Lower lobe of right lung (tissue), 2 donors: ENCODE results near the gene SLC6A1. TPM values are rescaled to one million over a fixed set of nuclear protein-coding genes. Genes with fewer than 3 reads are reported as not detected.

Experiments used
- ATAC-seq, 2 donors: fragments of 200-7000 bp; cut with Tn5 transposase; one replicate each; pipeline ENCODE4 v1.9.1; 2020 to 2022; ENCODE audit warnings: mild to moderate bottlenecking in 2 of 2, moderate library complexity in 2 of 2
- DNase-seq: peaks from one replicate; pipeline ENCODE4 v3.0.0-alpha.2; 2020
- H3K27ac ChIP-seq: fragments of 200-600 bp; one replicate; pipeline ENCODE4 v1.8.0; 2022
- H3K27me3 ChIP-seq: fragments of 200-600 bp; one replicate; pipeline ENCODE4 v1.8.0; 2022; ENCODE audit warnings: low read depth
- H3K36me3 ChIP-seq: fragments of 200-600 bp; one replicate; pipeline ENCODE4 v1.8.0; 2022; ENCODE audit warnings: mild to moderate bottlenecking
- H3K4me1 ChIP-seq: fragments of 200-600 bp; one replicate; pipeline ENCODE4 v1.8.0; 2022
- H3K4me3 ChIP-seq: fragments of 200-600 bp; one replicate; pipeline ENCODE4 v1.8.0; 2022; ENCODE audit warnings: mild to moderate bottlenecking
- H3K9me3 ChIP-seq: fragments of 200-600 bp; one replicate; pipeline ENCODE4 v1.8.0; 2022
- CTCF ChIP-seq: fragments of 200-600 bp; IDR thresholded peaks from one replicate; pipeline ENCODE4 v1.8.0; 2022; ENCODE audit warnings: antibody characterized with exemption, mild to moderate bottlenecking
- intact Hi-C: fragments of 100-400 bp; cut with DNase I; formaldehyde crosslinking; loops from one replicate; pipeline ENCODE4 v1.11.0; 2022
- total RNA-seq: library from RNA; stranded (reverse); fragmentation: NEBNext Ultra II Directional; extraction: Animal tissue kit (Norgen Biotek cat#: 25700); gene quantifications from one replicate; pipeline ENCODE4 v1.2.1, GENCODE V29; 2021
- donor health status: DM: no; HTN: yes; CAD: no; lungs with severe emphysema.

Gene SLC6A1
- total RNA-seq, 1 donor from 2014 or later: 1.8 TPM

GRCh38 chr3:10976770-10977169 lies 15.8 kb upstream of the SLC6A1 start:
- intact Hi-C loops: no loop called here
- no peak for ATAC-seq
- no peak overlapping the region for H3K27ac ChIP-seq

GRCh38 chr3:10977892-10978510 lies 14.5 kb upstream of the SLC6A1 start:
- TF ChIP-seq CTCF: no peak
- no peaks in the 10 kb centered on the region for H3K9me3 ChIP-seq
- H3K27ac ChIP-seq: no peak overlapping the region
- no peaks in the 10 kb centered on the region for H3K36me3 ChIP-seq
- H3K4me3 ChIP-seq: no peak overlapping the region
- H3K27me3 ChIP-seq: peaks cover 4% of the 10 kb centered on the region
- intact Hi-C loops: no loop called here
- peaks cover 9% of the 10 kb centered on the region for H3K4me1 ChIP-seq
- ATAC-seq (no peak), DNase-seq (no peak)

More at GRCh38 chr3:10976770-10977169, 15.8 kb upstream of the SLC6A1 start:
- no peak for DNase-seq
- Histone ChIP-seq H3K36me3 (no peaks in the 10 kb centered on the region), H3K27me3 (peaks cover 8% of the 10 kb centered on the region), H3K9me3 (no peaks in the 10 kb centered on the region), H3K4me1 (no peaks in the 10 kb centered on the region), H3K4me3 (no peak overlapping the region)
- TF ChIP-seq CTCF: no peak

GRCh38 chr3:10978956-10979355 lies 13.6 kb upstream of the SLC6A1 start:
- no peak for TF ChIP-seq CTCF
- intact Hi-C loops: no loop called here
- no peaks in the 10 kb centered on the region for H3K9me3 ChIP-seq
- H3K36me3 ChIP-seq: no peaks in the 10 kb centered on the region
- DNase-seq (no peak), ATAC-seq (no peak)
- no peak overlapping the region for H3K27ac ChIP-seq
- H3K4me1 ChIP-seq: peaks cover 18% of the 10 kb centered on the region
- H3K4me3 ChIP-seq: no peak overlapping the region
- H3K27me3 ChIP-seq: peaks cover 4% of the 10 kb centered on the region

- no peak for TF ChIP-seq CTCF
- intact Hi-C loops: no loop called here
- no peak overlapping the region for H3K4me3 ChIP-seq
- no peak for ATAC-seq
- H3K36me3 ChIP-seq: no peaks in the 10 kb centered on the region
- peaks cover 4% of the 10 kb centered on the region for H3K27me3 ChIP-seq
- H3K4me1 ChIP-seq: peaks cover 18% of the 10 kb centered on the region
- no peak overlapping the region for H3K27ac ChIP-seq
- DNase-seq: no peak
- no peaks in the 10 kb centered on the region for H3K9me3 ChIP-seq
Measured at GRCh38 chr3:10980312-10980711, 12.2 kb upstream of the SLC6A1 start.

GRCh38 chr3:10981031-10981430 lies 11.5 kb upstream of the SLC6A1 start:
- no peak overlapping the region for H3K27ac ChIP-seq
- H3K36me3 ChIP-seq: no peaks in the 10 kb centered on the region
- intact Hi-C loops: no loop called here
- H3K4me3 ChIP-seq: no peak overlapping the region
- H3K9me3 ChIP-seq: no peaks in the 10 kb centered on the region
- DNase-seq (no peak), ATAC-seq (no peak)
- TF ChIP-seq CTCF: no peak
- peaks cover 18% of the 10 kb centered on the region for H3K4me1 ChIP-seq
- H3K27me3 ChIP-seq: peaks cover 4% of the 10 kb centered on the region
